NCI-H526 (cell line): ENCODE results near the gene FNDC5.

ENCODE experiments used
- DNase-seq, 2 experiments: peaks; one replicate each; lab custom pipeline; 2025; lab: John Stamatoyannopoulos, UW

Gene FNDC5

DNA sequence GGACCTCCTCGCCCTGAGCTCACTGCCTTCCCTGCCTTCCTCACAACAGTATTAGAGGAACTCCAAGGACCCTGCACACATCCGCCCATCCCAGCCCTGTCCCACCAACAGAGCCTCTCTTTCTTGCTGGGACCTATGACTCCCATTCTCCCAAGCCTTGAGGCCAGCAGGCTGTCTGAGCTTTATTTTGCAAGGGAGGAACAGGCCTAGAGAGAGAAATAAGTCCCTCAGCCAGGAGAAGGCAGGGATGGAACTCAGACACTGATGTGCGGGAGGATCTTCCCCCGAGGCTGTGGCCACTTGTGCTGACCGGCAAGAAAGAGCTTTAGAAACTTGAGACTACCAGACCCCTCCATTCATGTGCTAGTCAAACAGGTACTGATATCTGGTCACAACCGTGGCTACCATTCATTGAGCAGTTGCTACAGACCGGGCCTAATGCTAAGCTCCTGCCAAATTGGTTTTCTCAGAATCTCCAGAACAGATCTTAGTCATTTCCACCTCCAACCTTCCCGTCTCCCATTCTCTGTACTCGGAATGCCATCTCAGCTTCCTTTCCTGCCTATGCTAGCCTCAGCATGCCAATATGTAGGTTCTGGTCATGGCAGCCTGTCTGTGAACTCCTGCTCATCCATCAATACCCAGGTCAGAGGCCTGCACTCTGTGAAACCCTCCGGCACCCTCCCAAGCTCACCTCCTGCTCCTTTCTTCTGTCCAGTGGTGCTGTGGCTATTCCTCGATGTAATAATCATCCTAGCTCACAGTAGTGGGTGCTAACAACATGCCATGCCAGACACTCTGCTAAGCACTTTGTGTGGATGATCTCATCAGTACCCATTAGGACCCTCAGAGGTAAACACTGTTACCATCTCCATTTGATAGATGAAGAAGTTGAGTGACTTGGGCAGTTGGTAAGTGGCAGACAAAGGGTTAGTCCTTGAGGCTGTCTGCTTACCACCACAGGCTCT lies 26.7 kb upstream of the FNDC5 start:
- no peak for DNase-seq

DNA sequence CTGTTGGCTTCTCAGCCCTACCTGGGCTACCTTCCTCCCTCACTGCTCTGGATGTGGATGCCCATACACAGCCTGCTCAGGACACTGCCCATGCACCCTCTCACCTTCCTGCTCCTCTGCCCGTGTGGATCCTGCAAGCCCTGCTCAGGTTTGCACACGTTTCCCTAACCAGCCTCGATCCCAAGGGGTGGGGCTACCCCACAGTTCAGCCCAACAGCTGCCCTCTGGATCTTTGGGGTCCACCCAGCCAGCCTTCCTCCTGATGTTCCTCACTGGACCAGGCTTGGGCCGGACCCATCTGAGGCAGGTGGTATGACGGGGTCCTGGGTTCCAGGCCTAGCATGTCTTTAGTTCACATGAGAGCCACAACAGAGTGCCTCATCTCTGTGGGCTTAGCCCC lies 25.7 kb upstream of the FNDC5 start:
- no peak for DNase-seq

DNA sequence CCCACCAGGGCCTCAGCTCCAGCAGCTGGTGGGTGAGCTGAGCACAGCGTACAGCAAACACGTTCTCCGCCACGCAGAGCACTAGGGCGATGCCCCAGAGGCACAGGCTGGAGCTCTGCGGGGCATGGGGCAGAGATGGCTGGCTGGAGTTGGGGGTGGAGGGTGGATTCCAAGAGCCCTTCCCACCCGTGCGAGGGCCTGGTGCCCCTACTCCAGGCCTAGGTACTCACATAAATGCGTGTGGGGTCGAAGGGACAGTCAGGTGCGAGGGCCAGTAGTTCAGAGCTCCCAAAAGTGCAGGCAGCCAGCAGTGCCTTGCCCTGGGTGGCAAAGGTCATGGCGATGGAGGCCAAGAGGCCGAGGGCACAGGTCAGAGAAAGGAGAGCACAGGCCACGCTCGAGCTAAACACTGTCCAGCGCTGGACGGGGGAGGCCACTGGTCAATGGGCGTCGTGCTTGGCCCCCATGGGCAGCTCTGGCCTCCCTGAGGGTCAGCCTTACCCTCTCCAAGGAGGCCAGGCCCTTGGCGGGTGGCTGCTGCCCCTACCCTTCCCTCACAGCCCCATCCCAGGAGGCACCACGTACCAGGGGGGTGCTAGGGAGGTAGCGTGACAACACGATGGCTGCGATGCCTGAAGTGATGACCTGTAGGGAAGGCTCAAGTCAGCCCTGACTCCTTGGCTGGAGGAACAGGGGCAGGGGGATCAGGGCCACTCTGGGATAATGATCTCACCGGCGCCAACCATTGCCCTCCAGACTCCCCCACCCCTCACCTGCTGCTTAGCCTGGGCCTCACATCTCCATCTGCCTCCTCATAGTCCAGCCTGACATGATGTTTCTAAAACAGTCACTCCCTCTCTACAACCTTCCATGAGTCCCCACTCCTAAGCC lies 24.9 kb upstream of the FNDC5 start:
- no peak for DNase-seq

DNA sequence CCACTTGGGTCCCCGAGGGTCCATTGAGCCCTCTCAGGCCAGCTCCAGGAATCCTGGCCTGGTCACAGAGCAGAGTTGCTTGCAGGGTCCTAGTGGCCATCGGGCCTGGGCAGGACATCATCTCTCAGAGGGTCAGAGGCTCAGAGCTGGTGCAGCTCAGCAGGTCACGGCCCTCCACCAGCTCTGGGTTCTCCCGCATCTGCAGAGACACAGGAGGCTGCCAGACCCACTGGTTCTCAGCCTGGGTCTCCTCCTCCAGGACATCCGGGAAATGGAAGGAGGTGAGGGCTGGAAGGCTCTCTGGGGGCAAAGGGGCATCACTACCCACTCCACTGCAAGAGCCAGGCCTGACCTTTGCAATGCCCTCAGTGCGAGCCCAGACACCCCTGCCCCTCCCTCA lies 24.0 kb upstream of the FNDC5 start:
- no peak for DNase-seq

DNA sequence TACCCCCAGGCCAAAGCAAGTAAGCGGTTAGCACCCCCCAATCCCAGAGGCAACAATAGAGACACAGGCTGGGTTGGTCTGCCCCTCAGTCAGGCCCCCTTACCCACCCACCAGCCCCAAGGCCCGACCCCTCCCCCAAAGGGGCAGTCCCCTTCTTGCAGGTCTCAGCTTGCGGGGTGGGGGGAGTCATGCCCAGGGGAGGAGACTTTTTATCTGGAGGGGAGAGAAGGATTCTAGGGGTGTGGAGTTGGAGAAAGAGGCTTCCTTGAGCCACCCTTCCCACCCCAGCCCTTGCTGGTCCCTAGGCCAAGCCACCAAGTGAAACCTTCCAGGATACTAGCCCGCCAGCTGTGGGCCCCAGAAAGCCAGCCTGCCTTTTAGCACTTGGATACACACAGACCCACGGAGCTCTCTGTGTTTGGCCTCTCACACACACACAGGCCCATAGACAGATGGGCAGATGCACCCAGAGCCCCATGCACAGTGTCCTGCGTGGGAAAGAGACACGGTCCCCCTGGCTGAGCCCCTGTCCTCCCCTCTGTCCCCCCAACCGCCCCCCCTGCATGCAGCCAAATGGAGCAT lies 23.4 kb upstream of the FNDC5 start:
- DNase-seq, result peak in 1 of 2 experiments; percentile 44

DNA sequence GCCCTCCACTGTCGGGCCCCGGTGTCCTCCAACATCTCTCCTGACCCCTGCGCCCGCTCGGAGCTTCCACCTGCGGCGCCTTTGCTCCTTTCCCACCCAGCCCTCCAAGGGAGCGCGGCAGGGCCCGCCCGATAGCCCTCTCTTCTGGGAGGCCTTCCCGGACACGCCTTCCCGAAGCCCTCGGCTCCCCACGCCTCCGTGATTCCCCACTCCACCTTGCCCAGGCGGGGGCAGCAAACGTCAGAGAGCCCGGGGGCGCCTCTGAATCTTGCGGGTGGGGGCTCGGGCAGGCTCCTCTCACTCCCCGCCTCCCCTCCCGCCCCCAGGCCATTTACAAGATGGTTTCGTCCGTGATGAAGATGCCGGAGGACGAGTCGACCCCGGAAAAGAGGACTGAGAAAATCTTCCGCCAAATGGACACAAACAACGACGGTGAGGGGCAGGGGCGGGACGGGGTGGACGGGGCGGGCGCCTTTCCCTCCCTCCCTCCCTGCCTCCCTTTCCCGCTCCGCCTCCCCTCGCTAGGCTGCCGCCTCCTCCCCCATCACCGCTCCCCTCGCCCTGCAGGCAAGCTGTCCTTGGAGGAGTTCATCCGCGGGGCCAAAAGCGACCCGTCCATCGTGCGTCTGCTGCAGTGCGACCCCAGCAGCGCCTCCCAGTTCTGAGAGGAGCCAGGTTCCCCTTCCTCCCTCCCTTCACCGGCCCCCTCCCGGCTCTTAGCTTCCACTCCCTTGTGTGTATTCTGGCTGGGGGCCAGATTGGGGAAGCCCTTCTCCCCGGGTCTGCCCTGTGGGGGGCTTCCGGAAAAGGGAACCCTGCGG lies 22.7 kb upstream of the FNDC5 start:
- DNase-seq, result peak; percentile 47 to 86

DNA sequence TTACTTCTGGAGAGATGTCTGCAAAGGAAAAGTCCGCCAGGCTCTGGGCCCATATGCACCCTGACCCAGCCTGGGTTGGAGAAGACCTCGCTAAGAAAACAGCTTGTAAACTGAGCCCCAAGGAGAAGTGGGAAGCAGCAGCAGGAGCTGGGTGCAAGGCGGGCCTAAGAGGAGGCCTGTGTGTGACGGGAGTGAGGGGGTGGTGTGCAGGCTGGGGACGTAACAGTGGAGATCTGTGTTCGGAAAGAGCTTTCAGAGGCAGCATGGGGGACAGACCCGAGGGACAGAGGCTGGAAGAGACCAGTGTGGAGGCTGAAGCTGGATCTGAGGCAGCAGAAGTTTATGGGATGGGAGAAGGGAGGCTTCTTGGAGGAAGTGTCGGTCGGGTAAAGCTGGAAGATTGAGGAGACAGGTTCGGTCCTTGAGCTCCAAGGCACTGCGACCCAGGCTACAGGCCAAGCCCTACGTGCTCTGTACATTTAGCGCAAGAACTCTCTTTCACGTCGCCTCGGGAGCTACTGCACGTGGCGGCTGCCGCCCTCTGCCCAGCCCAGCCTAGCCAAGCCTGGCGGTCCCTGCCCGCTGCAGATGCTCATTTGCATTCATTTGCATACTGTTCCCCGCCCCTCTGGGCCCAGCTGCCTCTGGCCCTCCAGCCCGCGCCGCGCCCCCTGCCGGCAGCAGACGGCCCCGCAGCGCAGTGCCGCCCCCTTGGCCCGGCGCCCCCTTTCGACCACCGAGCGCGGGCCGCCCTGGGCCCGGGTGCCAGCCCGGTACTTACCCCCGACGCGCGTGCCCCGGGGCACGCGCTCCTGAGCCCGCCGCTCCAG lies 21.9 kb upstream of the FNDC5 start:
- DNase-seq, result peak; percentile 78 to 97

DNA sequence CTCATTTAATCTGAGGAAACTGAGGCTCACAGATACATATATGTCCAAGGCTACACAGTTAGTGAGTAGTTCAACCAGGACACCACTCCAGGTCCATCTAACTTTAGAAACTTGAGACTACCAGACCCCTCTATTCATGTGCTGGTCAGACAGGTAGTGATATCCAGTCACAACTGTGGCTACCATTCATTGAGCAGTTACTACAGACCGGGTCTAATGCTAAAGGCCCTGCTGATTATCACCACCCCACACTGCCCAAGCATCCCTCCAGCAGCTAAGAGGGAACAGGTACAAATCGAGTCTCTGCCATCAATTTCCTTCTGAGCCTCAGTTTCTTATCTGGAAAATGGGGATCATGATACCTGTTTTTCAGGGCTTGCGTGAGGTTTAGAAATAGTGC lies 20.9 kb upstream of the FNDC5 start:
- no peak for DNase-seq

DNA sequence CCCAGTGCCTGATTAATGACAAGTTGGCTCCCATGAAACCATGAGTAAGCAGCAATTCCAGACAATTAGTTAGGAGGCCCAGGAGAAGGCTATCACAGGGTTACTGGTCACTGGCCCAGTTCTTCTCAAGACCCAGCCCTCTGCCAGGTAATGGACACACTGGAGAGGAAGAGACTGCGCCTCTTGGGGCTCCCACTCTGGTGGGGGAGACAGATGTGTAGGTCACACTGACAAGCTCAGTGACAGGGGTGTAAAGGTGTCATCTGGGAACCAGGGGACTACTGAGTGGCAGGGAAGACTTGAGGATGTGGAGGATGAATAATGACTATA lies 20.5 kb upstream of the FNDC5 start:
- no peak for DNase-seq

DNA sequence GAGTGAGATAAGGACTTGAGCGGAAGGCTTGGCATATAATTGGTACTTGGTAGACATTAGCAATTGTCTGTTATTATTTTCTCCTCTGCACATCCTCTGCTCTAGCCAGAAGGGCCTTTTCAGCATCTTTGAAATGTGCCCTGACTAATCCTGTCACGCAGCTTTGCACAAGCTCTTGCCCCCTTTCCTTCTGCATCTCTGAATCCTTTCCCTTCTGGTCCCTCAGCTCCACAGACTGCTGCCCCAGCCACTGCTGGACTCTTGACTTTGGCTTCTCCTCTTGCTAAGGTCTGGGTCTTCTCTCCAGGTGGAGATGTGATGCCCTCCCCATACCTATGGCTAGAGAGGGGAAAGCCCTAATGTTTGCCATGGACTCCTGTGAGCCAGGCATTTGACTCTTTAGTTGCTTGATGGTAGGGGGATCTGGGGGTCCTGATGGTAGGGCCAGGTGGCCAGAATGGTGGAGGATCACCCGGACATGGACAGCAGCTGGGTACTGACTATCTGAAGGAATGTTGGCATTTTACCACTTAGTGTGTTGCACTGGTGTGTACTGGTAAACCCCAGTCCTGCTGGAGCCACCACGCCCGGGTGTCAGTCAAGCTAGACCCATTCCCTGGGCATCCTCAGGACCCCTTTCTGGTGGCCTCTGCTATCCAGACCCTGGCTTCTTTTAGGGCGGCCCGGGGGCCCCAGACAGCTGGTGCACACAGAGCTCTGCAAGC lies 20.0 kb upstream of the FNDC5 start:
- no peak for DNase-seq

DNA sequence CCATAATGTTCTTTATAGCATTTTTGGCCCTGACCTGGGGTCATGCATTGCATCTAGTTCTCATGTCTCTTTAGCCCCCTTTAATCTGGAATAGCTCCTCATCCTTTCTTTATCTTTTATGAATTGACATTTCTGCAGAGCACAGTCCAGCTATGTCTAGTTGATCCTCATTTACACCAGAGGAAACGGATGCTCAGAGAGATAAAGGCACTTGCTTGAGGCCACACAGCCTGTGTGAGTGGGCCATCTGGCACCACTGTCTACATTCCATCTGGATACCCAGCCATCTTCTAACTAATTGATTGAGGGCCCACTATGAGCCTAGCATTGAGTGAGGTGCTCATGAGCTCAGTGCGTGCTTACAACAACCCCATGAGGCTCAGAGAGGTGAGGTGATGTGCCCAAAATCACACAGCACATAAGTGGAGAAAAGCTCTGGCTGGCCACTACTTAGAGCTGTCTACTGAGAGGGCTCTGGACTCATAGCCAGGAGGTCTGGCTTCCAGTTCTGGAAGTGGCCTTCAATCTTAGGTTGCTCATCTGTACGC lies 19.1 kb upstream of the FNDC5 start:
- no peak for DNase-seq

DNA sequence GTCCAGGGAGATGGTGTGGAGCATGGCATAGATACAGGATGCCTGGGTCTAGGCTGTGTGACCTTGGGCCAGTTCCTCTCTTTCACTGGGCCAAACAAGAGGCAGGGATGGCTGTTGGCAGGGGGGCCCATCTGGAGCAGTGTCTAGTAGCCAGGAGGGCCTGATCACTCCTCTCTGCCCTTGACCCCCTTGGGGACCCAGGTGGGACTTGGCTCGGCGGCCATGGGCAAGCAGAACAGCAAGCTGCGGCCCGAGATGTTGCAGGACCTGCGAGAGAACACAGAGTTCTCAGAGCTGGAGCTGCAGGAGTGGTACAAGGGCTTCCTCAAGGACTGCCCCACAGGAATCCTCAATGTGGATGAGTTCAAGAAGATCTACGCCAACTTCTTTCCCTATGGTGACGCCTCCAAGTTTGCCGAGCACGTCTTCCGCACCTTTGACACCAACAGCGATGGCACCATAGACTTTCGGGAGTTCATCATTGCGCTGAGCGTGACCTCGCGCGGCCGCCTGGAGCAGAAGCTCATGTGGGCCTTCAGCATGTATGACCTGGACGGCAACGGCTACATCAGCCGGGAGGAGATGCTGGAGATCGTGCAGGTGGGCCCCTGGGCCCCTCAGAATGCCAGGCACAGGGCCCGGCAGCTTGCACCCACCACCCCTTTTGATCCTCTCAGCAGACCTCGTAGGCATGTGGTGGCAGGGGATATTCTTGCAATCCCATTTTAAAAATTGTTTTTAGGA lies 18.1 kb upstream of the FNDC5 start:
- DNase-seq, result no peak

DNA sequence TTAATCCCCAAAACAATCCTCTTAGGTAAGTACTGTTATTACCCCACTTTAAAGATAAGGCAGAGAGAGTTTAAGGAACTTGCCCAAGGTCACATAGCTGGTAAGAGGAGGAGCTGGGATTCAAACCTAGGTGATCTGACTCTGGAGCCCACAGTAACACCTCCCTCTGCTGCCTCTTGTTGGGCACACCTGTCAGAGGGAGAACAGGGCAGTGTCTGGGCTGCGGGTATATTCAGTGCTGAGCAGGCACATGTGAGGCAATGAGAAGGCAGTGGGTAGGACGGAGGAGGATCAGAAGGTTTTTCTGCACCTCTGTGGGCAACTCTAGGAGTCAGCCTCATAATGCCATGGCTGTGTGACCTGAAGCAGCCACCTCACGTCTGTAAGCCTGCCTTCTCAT lies 17.4 kb upstream of the FNDC5 start:
- no peak for DNase-seq

DNA sequence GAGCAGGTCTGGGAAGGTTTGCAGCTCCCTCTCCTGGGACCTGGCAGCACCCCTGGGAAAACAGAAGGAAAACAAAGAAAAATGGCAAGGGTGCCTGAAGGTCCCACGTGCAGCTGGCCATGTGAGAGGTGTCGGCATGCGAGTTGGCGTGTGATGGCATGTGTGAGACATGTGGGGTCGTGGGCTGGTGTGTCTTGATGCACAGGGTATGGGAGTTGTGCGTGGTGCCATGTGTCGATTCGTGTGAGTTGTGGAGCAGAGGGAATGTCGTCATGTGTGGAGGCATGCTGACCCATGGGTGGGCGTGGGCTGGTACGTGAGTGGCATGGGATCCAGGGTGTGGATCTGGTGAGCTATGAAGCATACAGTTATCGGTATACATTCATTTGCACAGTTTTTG lies 16.9 kb upstream of the FNDC5 start:
- DNase-seq, result peak in 1 of 2 experiments; percentile 42

DNA sequence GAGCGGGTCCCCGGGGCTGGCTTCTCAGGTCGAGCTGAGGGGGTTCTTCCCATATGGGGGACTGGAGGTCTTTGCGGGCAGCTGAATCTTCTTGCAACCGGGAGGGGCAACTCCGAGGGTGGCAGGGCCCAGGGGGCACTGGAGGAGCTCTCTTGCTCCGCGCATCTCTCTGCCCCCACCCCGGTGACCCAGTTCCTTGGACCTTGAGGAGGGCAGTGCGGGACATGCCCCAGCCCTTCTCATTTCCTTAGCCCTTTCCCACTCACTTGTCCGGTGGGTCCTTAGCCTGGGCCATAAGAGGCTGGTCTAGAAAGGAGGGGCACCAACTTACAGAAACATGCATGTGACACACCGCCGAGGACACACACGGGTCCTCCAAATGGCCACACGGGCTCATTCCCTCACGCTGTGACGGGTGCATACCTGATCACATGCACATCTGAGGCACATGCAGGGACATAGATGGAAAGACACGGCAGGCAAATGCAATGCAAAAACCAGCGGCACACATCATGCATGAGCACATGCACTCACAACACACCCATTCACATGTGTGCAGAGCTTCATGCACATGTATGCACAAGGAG lies 16.2 kb upstream of the FNDC5 start:
- peak; percentile 54 to 78 for DNase-seq

DNA sequence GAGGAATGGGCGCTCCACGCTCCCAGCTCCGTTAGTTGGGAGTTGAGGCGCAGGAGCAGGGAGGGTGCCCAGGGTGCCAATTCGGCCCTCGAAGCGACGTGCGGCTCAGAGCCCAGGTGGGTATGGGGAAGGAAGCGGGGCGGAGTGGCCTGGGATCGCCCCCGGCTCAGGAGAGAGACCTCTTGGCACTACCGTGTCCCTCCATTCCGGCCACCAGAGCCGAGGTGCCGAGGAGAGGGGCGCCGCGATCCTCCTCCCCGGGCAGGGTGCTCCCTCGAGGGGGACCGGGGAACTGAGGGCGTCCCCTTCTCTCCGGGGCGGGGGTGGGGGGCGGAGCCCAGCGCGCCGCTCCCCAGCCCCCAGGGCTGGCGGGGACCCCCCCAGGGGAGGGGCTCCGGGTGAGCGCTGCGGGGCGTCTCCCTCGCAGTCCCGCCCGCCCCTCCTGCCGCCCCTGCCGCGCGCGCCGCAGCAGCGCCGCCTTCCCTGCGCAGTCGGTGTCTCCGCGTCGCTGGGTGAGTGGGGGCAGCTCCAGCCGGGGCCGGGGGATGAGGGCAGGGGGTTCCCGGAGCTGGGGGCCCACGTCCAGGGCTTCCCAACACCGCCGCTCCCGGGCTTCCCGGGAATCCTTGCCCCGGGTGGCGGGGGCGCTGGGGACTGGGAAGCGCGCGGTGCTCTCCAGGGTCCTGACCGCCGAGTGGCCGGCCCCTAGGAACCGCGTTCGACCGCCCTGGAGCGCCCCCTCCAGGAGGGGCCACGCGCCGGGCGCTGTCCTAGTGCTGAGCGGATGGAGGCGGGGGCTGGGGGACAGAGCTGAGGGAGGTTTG lies 15.5 kb upstream of the FNDC5 start, which contains the start of gene HPCA:
HPCA (plus strand) TSS at position 488 of the 824 bp plus-strand sequence. CDS start 2,408 bp downstream, outside the sequence.
- DNase-seq, result peak in 1 of 2 experiments; percentile 80

DNA sequence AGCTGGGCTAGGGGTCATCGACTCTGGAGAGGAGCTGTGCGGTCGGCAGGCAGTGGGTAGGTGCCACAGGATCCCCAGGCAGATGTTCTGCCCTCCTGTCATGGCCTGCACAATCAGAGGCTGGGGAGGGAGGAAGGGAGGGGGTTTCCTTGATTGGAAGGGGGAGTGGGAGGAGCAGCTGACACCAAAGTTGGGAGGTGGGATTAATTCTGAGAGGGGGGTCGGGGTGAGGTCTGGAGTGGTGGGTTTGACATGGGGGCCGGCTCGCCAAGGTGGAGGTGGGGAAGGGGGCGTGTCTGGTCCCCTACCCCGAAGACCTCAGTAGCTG lies 14.9 kb upstream of the FNDC5 start:
- DNase-seq, result peak in 1 of 2 experiments; percentile 61

DNA sequence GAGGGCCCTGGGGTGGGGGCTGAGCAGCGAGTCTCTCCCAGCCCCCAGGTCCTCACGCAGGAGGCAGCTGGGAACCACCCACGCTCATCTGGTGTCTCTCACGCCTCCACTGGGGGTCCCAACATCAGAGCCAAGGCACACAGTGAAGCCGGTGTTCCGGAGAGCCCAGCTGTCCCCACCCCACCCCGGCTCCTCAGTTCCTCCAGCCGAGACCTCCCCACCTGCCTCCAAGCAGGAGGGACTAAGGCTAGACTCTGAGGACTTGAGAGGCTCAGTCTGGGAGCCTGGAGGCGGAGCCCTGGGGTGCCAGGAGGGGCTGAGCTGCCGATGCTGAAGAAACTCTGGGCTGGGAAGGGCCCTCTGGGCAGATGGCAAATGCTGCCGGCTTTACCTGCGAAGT lies 14.0 kb upstream of the FNDC5 start:
- DNase-seq, result peak; percentile 45 to 85
